HG02840 (cell line): ENCODE data around the gene GXYLT2.
"Not testable (repeated sequence)": the region's sequence is repeated elsewhere in the genome, so short reads cannot be mapped to it uniquely, and the experiment has no call there.

Experiments used
- ATAC-seq: cut with Tn5 transposase; IDR thresholded peaks from one replicate; pipeline ENCODE4 v1.9.1; 2021; ENCODE audit warnings: mild to moderate bottlenecking, moderate library complexity, moderate number of reproducible peaks; ENCODE audit not compliant: unreplicated experiment, low FRiP score

Gene GXYLT2

GRCh38 chr3:73003050-73003449 is 115.2 kb downstream of the GXYLT2 start:
- ATAC-seq, result not testable (repeated sequence)

GRCh38 chr3:73004316-73004715 is 116.5 kb downstream of the GXYLT2 start:
- ATAC-seq, result no peak

GRCh38 chr3:73007992-73008712 is 120.3 kb downstream of the GXYLT2 start:
- ATAC-seq, result no peak

GRCh38 chr3:73009008-73009407 is 121.2 kb downstream of the GXYLT2 start:
- ATAC-seq, result no peak

GRCh38 chr3:73009750-73010149 is 121.9 kb downstream of the GXYLT2 start:
- ATAC-seq, result no peak

- no peak for ATAC-seq
Measured at GRCh38 chr3:73010158-73010557, 122.3 kb downstream of the GXYLT2 start.

GRCh38 chr3:73018298-73018697 is 130.5 kb downstream of the GXYLT2 start:
- ATAC-seq, result no peak

- no peak for ATAC-seq
Measured at GRCh38 chr3:73018790-73019441, 131.1 kb downstream of the GXYLT2 start.

GRCh38 chr3:73021301-73021835 is 133.5 kb downstream of the GXYLT2 start:
- ATAC-seq, result no peak

GRCh38 chr3:73024836-73025235 is 137.0 kb downstream of the GXYLT2 start:
- ATAC-seq, result no peak

GRCh38 chr3:73026111-73026759 is 138.4 kb downstream of the GXYLT2 start:
- no peak for ATAC-seq
